IMR-90 (cell line): ENCODE results near the gene ZNF217.
"Not testable (repeated sequence)": the region's sequence is repeated elsewhere in the genome, so short reads cannot be mapped to it uniquely, and the experiment has no call there.

Experiments
- TF ChIP-seq, protein P1 (sequence below): conservative IDR thresholded peaks from 2 replicates; pipeline ENCODE4 v1.5.1; 2012; ENCODE audit warnings: mild to moderate bottlenecking, low read depth, low read length, improper control_type of control experiment
- TF ChIP-seq, protein P2 (sequence below): fragments of 150-350 bp; IDR thresholded peaks from 2 replicates; pipeline ENCODE4 v1.6.1; 2016; ENCODE audit warnings: low read depth, mild to moderate bottlenecking, low read length, moderate library complexity, borderline replicate concordance

DNA sequence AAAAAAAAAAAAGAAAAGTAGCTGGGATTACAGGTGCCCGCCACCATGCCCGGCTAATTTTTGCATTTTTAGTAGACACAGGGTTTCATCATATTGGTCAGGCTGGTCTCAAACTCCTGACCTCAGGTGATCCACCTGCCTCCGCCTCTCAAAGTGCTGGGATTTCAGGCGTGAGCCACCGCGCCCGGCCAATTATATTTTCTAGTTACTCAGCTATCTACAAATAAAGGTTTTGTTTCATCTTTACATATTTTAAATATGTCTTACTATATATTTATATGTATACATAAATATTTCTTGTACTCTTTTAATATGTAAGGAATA is 31.2 kb upstream of the ZNF217 start:
- TF ChIP-seq, protein P1, sequence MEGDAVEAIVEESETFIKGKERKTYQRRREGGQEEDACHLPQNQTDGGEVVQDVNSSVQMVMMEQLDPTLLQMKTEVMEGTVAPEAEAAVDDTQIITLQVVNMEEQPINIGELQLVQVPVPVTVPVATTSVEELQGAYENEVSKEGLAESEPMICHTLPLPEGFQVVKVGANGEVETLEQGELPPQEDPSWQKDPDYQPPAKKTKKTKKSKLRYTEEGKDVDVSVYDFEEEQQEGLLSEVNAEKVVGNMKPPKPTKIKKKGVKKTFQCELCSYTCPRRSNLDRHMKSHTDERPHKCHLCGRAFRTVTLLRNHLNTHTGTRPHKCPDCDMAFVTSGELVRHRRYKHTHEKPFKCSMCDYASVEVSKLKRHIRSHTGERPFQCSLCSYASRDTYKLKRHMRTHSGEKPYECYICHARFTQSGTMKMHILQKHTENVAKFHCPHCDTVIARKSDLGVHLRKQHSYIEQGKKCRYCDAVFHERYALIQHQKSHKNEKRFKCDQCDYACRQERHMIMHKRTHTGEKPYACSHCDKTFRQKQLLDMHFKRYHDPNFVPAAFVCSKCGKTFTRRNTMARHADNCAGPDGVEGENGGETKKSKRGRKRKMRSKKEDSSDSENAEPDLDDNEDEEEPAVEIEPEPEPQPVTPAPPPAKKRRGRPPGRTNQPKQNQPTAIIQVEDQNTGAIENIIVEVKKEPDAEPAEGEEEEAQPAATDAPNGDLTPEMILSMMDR: not testable (repeated sequence)
- TF ChIP-seq, protein P2, sequence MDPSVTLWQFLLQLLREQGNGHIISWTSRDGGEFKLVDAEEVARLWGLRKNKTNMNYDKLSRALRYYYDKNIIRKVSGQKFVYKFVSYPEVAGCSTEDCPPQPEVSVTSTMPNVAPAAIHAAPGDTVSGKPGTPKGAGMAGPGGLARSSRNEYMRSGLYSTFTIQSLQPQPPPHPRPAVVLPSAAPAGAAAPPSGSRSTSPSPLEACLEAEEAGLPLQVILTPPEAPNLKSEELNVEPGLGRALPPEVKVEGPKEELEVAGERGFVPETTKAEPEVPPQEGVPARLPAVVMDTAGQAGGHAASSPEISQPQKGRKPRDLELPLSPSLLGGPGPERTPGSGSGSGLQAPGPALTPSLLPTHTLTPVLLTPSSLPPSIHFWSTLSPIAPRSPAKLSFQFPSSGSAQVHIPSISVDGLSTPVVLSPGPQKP: not testable (repeated sequence)
